Measurements from ENCODE around the gene GINS2.
A peak's percentile ranks its signal among the peaks of the same experiment; 100 is the strongest.

The GINS2 gene

DNA sequence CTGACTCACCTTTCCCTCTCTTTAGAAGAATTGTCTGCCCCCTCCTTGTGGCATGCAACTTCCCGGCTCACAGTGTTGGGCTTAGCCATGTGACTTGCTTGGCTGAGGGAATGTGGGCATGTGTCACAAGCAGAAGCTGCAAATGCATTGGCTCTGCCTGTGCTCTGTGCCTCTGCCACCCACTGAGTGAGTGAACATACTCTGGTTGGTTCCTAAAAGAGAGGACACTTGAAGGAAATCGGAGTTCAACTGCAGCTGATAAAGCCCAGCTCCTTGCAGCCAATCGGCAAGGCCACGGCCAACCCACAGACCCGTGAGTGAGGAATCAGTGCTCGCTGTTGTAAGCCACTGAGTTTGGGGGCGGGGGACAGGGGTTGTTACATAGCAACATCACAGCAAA lies 10.9 kb upstream of the GINS2 start:
- no peaks in the 10 kb centered on the region for H3K4me1 ChIP-seq (ENCODE audit: control insufficient read depth in 1 of 2, insufficient read depth in 2 of 2, low read length in 2 of 2)
- H3K27me3 ChIP-seq (ENCODE audit: low read depth, low read length): peaks cover 6% of the 10 kb centered on the region
- no peaks in the 10 kb centered on the region for H3K36me3 ChIP-seq (ENCODE audit: control insufficient read depth in 1 of 2, insufficient read depth in 2 of 2, low read length in 2 of 2)
- H3K27ac ChIP-seq (ENCODE audit: low read length): no peak overlapping the region
- no peaks in the 10 kb centered on the region for H3K9me3 ChIP-seq (ENCODE audit: control insufficient read depth in 1 of 2, low read length in 2 of 2)
- no peak overlapping the region for H3K4me3 ChIP-seq (ENCODE audit: low read depth in 1 of 2, low read length in 2 of 2)

DNA sequence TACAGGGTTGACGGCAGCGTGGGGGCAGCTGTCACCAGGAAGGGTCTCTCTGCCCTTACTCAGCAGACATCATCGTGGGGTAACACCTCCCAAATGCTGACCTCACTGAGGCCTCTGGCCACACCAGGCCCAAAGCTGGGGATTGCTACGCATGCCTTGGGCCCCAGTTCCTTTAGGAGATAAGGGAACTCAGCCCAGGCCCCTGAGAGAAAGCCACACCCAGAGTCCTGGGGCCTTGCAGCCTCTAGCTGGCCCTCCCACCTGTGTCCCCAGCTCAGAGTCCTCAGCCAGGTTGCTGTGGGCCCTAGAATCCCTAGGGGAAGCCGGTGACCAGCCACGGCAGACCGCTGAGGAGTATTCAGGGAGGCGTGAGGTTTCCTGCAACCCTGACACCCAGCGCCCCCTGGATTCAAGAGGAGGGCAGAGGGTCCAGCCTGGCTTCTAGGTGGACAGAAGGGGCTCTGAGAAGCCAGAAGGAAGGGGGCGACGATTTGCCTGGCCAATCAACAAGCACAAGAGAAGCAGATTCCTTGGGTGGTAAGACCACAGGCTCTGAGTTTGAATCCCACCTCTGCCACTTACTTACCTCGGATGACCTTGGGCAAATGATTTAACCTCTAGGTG lies 10.3 kb upstream of the GINS2 start:
- no peak overlapping the region for H3K27ac ChIP-seq (ENCODE audit: low read length)
- no peaks in the 10 kb centered on the region for H3K4me1 ChIP-seq (ENCODE audit: control insufficient read depth in 1 of 2, insufficient read depth in 2 of 2, low read length in 2 of 2)
- H3K36me3 ChIP-seq (ENCODE audit: control insufficient read depth in 1 of 2, insufficient read depth in 2 of 2, low read length in 2 of 2): no peaks in the 10 kb centered on the region
- H3K9me3 ChIP-seq (ENCODE audit: control insufficient read depth in 1 of 2, low read length in 2 of 2): no peaks in the 10 kb centered on the region
- H3K27me3 ChIP-seq (ENCODE audit: low read depth, low read length): peaks cover 6% of the 10 kb centered on the region
- H3K4me3 ChIP-seq (ENCODE audit: low read depth in 1 of 2, low read length in 2 of 2): no peak overlapping the region

DNA sequence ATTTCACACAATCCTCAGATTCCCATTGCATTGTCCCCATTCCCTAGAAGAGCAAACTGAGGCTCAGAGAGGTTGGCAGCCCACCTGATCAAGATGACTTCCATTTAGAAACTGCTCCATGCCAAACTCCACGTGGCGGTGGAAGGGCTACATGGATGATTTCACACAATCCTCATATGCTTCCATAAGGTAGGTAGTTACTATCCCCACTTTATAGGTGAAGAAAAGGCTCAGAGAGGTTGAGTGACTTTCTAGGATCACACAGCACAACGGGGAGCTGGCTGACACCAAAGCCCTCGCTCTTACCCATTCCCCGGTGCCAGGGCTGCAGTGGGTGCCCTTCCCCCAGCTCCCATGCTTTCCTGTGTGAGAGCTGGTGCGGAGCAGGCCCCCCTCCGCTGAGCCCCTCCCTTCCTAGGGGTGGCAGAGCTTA lies 9.7 kb upstream of the GINS2 start:
- no peak overlapping the region for H3K4me3 ChIP-seq (ENCODE audit: low read depth in 1 of 2, low read length in 2 of 2)
- no peaks in the 10 kb centered on the region for H3K36me3 ChIP-seq (ENCODE audit: control insufficient read depth in 1 of 2, insufficient read depth in 2 of 2, low read length in 2 of 2)
- H3K27me3 ChIP-seq (ENCODE audit: low read depth, low read length): peaks cover 6% of the 10 kb centered on the region
- no peak overlapping the region for H3K27ac ChIP-seq (ENCODE audit: low read length)
- H3K9me3 ChIP-seq (ENCODE audit: control insufficient read depth in 1 of 2, low read length in 2 of 2): no peaks in the 10 kb centered on the region
- H3K4me1 ChIP-seq (ENCODE audit: control insufficient read depth in 1 of 2, insufficient read depth in 2 of 2, low read length in 2 of 2): no peaks in the 10 kb centered on the region

DNA sequence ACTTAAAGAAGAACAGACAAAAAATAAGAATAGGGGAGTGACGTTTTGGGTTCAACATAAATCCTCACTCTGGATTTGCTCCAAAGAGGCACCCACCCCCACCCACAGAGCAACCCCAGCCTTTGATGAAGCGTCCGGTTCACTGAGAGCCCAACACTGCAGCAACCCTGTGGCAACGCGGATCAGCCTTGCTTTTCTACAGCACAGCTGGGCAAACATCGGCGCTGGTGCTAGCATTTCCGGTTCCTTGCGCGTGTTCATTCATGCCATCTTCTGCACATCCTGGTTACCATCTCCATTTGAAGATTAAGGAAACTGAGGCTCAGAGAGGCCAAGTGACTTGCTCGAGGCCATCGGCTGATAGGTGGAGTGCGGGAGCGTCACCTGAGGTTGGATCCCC lies 8.7 kb upstream of the GINS2 start:
- Histone ChIP-seq H3K4me3 (ENCODE audit: low read depth in 1 of 2, low read length in 2 of 2) (no peak overlapping the region), H3K27ac (ENCODE audit: low read length) (no peak overlapping the region), H3K4me1 (ENCODE audit: control insufficient read depth in 1 of 2, insufficient read depth in 2 of 2, low read length in 2 of 2) (no peaks in the 10 kb centered on the region), H3K9me3 (ENCODE audit: control insufficient read depth in 1 of 2, low read length in 2 of 2) (no peaks in the 10 kb centered on the region), H3K36me3 (ENCODE audit: control insufficient read depth in 1 of 2, insufficient read depth in 2 of 2, low read length in 2 of 2) (no peaks in the 10 kb centered on the region), H3K27me3 (ENCODE audit: low read depth, low read length) (peaks cover 6% of the 10 kb centered on the region)

DNA sequence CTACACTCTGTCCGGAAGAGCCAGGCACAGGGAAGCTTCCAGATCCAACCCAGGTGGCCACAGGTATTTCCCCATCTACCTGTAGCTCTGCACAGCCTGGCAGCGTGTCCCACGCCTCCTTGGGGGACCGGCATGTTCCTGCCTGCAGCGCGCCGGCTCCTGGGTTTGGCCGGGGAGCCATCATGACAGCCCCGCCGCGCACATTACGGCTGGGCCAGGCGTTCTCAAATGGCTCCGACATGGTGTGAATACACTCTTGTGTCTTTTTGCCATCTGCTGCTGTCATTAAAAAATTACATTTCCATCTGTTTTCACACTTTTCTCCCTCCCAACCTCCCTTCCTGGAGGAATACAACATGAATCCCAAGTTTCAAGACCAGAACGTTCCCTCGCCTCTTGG lies 8.0 kb upstream of the GINS2 start:
- Histone ChIP-seq H3K9me3 (ENCODE audit: control insufficient read depth in 1 of 2, low read length in 2 of 2) (no peaks in the 10 kb centered on the region), H3K4me3 (ENCODE audit: low read depth in 1 of 2, low read length in 2 of 2) (no peak overlapping the region), H3K36me3 (ENCODE audit: control insufficient read depth in 1 of 2, insufficient read depth in 2 of 2, low read length in 2 of 2) (no peaks in the 10 kb centered on the region), H3K4me1 (ENCODE audit: control insufficient read depth in 1 of 2, insufficient read depth in 2 of 2, low read length in 2 of 2) (no peaks in the 10 kb centered on the region), H3K27me3 (ENCODE audit: low read depth, low read length) (peaks cover 6% of the 10 kb centered on the region), H3K27ac (ENCODE audit: low read length) (no peak overlapping the region)

DNA sequence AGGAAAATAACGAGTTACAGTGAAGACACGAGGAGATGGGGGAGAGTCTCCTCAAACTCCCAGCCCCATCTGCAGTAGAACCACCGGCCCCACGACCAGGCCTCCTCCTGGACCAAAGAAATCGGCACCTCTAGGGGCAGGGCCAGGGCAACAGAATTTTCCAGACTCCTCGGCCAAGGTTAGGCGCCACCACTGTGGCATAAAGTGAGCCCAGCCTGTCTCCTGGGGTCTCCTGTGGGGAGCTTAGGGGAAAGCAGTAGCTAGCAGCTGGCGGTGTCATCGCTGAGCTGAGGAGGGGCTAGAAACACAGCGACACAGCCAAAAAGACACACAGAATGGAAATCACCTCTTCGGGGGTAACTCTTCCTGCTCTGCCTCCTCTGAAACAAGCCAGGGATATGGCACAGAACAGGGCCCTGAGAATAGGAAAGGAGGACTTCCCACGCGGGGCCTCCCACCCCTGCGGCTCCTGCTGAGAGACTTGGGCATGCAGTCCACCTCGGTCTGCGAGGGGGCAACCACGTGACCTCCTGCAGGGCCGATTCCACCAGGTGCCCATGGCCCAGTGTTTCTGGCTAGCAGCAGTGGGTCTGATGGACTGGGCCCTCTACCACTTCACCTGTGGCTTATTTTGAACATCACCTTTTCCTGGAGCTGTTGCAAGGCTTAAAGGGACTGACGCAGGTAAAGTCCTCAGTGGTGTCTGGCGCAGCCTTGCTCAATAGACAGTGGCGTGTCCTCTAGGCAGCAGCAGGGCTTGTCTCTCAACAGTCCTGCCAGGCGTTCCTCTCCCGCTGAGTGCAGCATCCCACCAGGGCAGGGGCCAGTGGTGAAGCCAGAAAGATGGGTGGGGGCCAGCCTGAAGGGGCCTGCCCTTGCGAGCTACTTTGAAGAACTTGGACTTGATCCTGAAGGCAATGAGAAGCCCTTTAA lies 6.7 kb upstream of the GINS2 start:
- Histone ChIP-seq H3K27ac (ENCODE audit: low read length) (no peak overlapping the region), H3K4me1 (ENCODE audit: control insufficient read depth in 1 of 2, insufficient read depth in 2 of 2, low read length in 2 of 2) (peaks cover 0 to 3% of the 10 kb centered on the region in 2 donors), H3K27me3 (ENCODE audit: low read depth, low read length) (peaks cover 6% of the 10 kb centered on the region), H3K9me3 (ENCODE audit: control insufficient read depth in 1 of 2, low read length in 2 of 2) (no peaks in the 10 kb centered on the region), H3K36me3 (ENCODE audit: control insufficient read depth in 1 of 2, insufficient read depth in 2 of 2, low read length in 2 of 2) (no peaks in the 10 kb centered on the region), H3K4me3 (ENCODE audit: low read depth in 1 of 2, low read length in 2 of 2) (no peak overlapping the region)

DNA sequence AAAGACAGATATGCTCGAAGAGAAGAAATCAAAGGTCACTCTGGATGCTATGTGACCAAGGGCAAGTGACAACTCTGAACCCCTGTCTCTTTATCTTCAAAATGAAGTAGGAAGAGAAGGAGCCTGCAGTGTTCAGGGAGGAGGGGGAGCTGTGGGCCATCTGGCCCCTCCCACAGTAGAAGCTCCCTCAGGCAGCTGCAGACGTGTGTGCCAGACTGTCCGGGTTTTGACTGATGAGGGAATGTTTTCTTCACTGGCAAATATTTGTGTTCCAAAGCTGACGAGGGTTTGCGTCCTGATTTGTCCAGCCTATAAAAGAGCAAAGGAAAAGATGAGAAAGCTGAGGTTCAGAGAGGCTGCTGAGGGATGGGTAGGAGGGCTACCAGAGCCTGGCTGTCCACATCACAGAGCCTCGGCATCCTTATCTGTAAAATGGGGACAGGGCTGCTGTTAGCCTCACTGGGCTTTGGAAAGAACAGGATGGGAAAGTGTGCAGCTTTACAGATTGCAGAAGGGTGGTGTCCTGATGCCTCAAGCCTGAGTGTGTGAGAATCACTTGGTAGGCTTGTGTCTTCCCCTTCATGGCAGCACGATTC lies 1.8 kb upstream of the GINS2 start:
- H3K27ac ChIP-seq (ENCODE audit: low read length): no peak overlapping the region
- peaks cover 0 to 17% of the 10 kb centered on the region in 2 donors for H3K4me1 ChIP-seq (ENCODE audit: control insufficient read depth in 1 of 2, insufficient read depth in 2 of 2, low read length in 2 of 2)
- no peaks in the 10 kb centered on the region for H3K9me3 ChIP-seq (ENCODE audit: control insufficient read depth in 1 of 2, low read length in 2 of 2)
- H3K4me3 ChIP-seq (ENCODE audit: low read depth in 1 of 2, low read length in 2 of 2): no peak overlapping the region
- no peaks in the 10 kb centered on the region for H3K36me3 ChIP-seq (ENCODE audit: control insufficient read depth in 1 of 2, insufficient read depth in 2 of 2, low read length in 2 of 2)
- H3K27me3 ChIP-seq (ENCODE audit: low read depth, low read length): peaks cover 6% of the 10 kb centered on the region

DNA sequence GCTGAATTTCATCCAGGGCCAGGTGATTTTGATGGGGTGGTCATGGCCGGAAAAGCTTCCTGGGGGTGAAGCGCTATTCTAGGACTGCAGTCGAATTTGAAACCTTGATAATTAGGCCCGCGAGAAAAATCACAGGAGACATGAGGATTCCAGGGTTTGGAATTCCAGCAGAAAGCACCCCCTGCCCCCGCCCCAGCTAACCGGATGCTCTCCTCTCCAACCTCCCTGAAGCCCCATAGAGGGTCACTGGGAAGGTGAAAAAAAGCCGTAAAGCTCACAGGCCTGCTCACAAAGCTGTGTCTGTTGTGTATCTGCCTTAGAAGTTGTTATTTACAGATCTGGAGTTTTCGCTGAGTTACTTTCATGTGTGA lies 1.2 kb upstream of the GINS2 start:
- Histone ChIP-seq H3K27ac (ENCODE audit: low read length) (no peak overlapping the region), H3K4me3 (ENCODE audit: low read depth in 1 of 2, low read length in 2 of 2) (no peak overlapping the region), H3K36me3 (ENCODE audit: control insufficient read depth in 1 of 2, insufficient read depth in 2 of 2, low read length in 2 of 2) (no peaks in the 10 kb centered on the region), H3K27me3 (ENCODE audit: low read depth, low read length) (peaks cover 4% of the 10 kb centered on the region), H3K9me3 (ENCODE audit: control insufficient read depth in 1 of 2, low read length in 2 of 2) (no peaks in the 10 kb centered on the region), H3K4me1 (ENCODE audit: control insufficient read depth in 1 of 2, insufficient read depth in 2 of 2, low read length in 2 of 2) (peaks cover 0 to 17% of the 10 kb centered on the region in 2 donors)

DNA sequence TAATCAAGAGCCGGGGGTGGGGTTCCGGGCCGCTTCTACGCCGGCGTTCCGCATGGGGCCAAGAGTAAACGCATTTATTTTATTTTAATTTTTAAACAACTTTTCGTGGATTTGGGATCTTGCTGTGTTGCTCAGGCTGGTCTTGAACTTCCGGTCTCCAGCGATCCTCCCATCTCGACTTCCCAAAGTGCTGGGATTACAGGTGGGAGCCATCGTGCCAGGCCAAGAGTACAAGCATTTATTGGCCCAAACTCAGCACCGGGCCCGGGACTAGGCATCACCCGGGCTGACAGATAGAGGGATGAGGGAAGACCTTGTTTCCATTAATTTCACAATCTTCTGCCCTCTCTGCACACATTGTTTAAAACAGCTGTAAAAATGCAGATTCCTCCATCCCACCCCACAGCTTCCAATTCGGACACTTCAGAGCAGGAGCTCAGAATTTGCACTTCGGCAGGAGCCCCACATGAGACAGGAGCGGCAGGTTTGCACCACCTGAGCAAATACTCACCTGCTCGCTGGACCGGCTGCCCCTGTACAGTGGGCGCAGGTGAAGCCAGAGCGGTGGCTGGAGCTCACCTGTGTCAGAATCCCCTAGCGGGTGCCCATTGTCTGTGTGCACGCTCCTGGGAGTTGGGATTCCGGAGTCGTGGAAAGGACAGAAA lies 663 bp upstream of the GINS2 start:
- Histone ChIP-seq H3K4me3 (ENCODE audit: low read depth in 1 of 2, low read length in 2 of 2) (peak overlapping the region; percentile 16 to 78), H3K9me3 (ENCODE audit: control insufficient read depth in 1 of 2, low read length in 2 of 2) (no peaks in the 10 kb centered on the region), H3K4me1 (ENCODE audit: control insufficient read depth in 1 of 2, insufficient read depth in 2 of 2, low read length in 2 of 2) (peaks cover 0 to 17% of the 10 kb centered on the region in 2 donors), H3K36me3 (ENCODE audit: control insufficient read depth in 1 of 2, insufficient read depth in 2 of 2, low read length in 2 of 2) (no peaks in the 10 kb centered on the region), H3K27me3 (ENCODE audit: low read depth, low read length) (peaks cover 4% of the 10 kb centered on the region), H3K27ac (ENCODE audit: low read length) (no peak overlapping the region)

DNA sequence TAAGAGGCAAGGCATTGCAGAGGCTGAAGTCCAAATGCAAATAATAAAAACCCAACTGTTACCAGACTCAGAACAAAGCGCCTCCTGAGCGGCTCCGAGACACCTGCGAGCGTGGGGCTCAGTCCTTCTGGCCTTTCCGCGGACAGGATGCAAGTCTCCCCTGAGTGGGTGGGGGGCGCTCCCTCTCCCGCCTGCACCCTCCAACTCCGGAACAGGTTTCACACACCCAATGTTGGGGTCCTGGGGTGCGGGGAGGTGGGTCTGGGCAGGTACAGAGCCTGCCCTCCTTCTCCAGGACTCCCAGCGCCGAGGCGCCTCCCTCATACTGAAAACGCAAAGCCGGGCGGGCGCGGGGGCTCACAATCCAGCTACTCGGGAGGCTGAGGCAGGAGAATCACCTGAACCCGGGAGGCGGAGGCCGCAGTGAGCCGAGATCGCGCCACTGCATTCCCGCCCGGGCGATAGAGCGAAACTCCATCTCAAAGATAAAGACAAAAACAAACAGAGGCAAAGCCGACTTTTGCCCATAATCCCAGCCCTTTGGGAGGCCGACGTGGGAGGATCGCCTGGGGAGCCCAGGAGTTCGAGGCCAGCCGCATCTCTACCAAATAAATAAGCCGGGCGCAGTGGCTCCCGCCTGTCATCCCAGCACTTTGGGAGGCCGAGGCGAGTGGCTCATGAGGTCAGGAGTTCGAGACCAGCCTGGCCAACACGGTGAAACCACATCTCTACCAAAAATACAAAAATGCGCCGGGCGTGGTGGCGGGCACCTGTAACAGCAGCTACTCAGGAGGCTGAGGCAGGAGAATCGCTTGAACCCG lies 893 bp downstream of the GINS2 start:
- Histone ChIP-seq H3K36me3 (ENCODE audit: control insufficient read depth in 1 of 2, insufficient read depth in 2 of 2, low read length in 2 of 2) (no peaks in the 10 kb centered on the region), H3K27me3 (ENCODE audit: low read depth, low read length) (peaks cover 4% of the 10 kb centered on the region), H3K9me3 (ENCODE audit: control insufficient read depth in 1 of 2, low read length in 2 of 2) (no peaks in the 10 kb centered on the region), H3K4me3 (ENCODE audit: low read depth in 1 of 2, low read length in 2 of 2) (peak overlapping the region in 1 of 2 donors; percentile 78), H3K27ac (ENCODE audit: low read length) (no peak overlapping the region), H3K4me1 (ENCODE audit: control insufficient read depth in 1 of 2, insufficient read depth in 2 of 2, low read length in 2 of 2) (peaks cover 0 to 17% of the 10 kb centered on the region in 2 donors)
